Stimulated activated CD4-positive, alpha-beta T cell treated with anti-CD3 and anti-CD28 coated beads, Interleukin-1b, Interleukin-23, amount 100 ng/mL, for 4 hours (primary cell): ENCODE results near the gene SNX25.
"Not testable (repeated sequence)": the region's sequence is repeated elsewhere in the genome, so short reads cannot be mapped to it uniquely, and the experiment has no call there.

Source experiments
- DNase-seq, 2 donors: peaks; one replicate each; pipeline ENCODE4 v3.0.0-alpha.2; 2020; ENCODE audit warnings: low read depth in 2 of 2

The SNX25 gene

DNA sequence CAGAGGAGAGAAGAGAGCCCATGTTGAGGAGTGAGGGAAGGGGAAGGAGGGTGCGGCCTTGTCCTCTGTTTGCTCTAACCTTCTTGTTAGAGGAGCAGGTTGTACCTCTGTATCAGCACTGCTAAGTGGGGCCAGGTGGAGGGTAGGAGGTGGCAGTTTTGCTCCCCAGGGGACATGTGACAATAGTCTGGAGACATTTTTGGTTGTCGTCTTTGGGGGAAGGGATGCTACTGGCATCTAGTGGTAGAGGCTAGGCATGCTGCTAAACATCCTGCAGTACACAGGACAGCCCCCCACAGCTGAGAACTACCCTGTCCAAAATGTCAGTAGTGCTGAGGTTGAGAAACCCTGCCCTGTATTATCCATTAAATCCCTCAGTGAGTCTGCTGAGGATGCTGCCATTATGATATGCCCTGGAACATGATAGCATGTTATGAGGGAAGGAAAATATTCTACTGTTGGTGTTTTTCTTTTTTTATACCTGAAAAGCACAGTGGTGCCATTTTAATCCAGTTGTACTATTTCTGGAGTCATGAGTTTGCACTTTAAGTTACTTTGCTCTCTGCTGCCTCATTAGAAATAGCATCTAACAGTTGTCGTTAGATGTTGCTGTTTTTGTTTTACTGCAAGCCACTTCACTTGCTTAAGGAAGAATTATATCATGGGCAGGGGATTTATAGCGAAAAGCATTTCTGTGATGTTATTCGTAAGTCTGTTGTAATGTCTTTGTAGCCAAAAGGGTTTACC, 95.7 kb downstream of the SNX25 start:
- DNase-seq, result no peak

DNA sequence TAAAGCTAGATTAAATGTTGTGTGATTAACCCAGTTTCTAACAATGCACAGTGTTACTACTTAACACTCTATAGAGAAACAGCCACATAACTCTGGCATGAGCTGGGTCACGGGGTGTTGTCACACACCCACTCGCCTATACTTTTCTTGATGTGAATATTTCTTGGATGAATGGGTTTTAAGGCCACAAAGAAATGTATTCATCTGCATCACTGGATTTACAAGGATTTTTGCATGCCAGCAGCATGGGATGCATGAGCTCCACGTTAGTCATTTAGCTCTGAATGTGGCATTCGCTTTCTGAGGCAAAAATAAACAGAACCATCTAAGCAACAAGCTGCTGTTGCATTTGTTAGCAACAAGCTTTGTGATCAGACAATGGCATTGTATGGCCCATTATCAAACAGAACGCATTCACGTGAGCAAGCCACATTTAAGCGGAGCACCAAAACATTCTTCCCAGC, 96.6 kb downstream of the SNX25 start:
- DNase-seq, result no peak

DNA sequence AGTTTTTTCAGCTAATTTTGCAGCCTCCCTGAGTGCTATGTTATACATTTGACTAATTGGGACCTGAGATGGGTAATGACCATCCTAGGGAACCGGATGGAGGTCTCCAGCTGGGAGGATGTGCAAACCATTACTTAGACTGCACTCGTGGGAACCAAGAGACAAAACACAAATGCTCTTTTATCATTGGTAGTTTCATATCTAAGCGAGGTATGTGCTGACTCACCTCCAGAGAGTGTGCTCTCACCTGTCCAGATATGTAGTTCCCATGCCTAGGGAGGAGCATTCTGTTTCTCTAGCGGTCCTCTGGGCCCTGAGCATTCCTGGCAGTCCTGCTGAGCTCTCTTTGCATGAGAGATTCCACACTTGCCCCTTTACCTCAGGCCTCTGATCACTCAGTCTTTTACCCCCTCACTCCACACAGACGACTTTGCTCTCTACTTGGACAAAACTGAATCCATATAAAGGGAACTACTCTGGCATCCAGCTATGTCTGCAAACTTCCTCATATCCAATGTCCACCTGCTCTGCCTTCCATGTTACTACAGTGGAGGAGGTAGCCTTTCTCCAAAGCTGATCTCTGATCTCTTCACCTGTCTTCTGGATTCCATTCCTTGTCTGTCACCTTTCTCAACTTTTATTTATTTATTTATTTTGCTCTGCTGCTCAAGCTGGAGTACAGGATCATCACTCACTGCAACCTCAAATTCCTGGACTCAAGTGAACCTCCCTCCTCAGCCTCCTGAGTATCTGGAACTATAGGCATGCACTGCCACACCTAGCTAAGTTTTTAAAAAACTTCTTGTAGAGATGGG, 97.9 kb downstream of the SNX25 start:
- DNase-seq, result no peak

DNA sequence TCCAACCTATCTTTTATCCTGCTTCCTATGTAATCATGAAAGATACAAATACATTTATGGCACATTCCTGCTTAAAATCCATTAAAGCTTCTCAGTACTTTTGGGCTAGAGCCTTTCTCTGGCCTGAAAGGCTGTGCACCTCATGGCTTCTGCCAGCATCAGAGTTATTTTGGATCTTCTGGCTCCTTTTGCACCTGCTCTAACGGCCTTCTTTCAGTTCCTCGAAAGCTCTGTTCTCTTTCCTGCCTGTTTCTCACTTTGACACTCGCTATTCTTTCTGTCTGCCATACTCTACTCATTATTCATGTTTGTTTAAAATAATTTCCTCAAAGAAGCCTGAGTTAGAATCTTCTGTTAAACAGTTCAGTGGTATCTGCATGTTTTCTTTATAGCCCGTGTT, 100.4 kb downstream of the SNX25 start:
- DNase-seq, result no peak

DNA sequence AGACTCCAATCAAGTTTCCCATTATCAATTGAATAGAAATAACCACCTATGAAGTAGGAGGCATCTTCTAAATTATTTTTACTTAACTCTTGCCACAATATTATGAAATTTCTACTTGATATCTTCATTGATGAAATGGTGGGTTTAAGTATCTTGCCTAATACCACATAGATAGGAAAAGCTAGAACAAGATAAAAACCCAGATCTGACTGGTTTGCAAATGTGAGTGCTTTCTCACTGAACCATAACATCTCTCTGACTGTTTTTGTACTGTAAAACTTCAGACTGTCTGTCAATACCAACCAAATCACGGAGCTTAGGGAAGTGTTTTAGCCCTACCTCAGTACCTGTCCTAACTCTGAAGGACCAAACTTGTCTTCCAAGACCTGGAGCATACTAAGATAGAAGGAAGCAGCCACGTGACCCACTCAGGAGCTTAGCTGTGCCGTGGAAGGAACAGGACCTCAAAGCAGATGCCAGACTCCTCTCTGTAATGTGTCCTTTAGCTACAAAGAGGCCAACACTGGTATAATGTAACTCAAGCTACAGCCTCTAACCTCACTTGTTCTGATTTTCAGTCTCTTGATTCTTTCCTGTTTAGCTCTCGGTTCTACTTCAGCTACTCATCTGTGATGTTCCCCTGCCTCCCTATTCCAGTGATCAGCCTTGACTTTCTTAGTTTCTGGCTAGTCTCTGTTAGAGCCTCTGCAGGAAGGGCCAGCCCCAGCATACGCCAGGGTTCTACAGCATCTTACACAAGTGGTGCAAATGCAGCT, 101.9 kb downstream of the SNX25 start:
- no peak for DNase-seq

DNA sequence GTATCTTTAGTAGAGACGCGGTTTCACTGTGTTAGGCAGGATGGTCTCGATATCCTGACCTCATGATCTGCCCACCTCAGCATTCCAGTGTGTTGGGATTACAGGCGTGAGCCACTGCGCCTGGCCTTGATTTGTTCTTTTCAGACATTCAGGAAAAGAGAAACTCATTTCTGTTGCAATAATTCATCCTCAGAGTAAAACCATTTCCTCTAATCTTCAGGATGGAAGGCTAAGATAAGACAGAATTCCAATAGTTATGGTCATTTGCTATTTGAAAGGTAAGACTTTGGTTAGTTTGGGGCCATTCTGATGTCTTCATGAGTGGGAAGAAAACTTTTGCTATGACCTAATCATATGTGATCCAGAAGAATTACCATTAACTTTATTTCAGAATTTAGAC, 103.3 kb downstream of the SNX25 start:
- DNase-seq, result no peak

DNA sequence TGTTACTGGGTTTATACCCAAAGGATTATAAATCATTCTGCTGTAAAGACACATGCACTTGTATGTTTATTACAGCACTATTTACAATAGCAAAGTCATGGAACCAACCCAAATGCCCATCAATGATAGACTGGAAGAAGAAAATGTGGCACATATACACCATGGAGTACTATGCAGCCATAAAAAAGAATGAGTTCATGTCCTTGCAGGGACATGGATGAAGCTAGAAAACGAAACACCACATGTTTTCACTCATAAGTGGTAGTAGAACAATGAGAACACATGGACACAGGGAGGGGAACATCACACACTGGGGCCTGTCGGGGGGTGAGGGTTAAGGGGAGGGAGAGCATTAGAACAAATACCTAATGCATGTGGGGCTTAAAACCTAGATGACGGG, 108.1 kb downstream of the SNX25 start:
- not testable (repeated sequence) for DNase-seq

DNA sequence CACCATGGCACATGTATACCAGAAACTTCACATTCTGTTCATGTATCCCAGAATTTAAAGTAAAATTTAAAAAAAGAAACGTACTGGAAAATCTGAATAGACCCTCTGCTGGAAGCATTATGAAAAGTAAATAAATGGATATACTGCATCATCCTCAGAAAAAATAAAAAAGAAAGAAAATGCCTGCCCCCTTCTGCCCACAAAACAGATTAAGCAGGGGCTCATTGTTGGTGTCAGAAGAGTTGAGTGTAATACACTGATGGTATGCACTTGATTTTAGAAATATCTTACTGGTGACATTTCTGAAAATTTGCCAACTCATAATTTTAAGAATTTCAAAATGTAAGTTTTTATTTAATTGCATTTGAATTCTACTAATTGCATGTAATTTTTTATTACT, 108.5 kb downstream of the SNX25 start:
- no peak for DNase-seq

DNA sequence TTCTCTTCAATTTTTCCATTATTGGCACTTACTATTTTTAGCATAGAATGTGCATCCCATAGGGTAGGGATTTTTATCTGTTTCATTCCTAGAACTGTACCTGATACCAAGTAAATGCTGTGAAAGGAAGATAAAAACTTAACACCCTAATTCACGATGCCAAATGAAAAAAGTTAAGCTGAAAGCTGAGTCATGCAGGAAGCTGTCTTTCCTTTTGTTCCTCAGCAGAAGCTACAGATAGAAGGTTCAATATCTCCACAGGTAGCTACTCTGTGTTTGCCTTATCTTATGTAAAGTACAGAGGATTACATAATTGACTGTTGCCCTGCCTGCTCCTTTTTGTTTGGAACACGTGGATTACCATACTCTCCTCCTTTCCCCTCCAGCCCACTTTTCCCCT, 109.3 kb downstream of the SNX25 start:
- DNase-seq, result no peak

DNA sequence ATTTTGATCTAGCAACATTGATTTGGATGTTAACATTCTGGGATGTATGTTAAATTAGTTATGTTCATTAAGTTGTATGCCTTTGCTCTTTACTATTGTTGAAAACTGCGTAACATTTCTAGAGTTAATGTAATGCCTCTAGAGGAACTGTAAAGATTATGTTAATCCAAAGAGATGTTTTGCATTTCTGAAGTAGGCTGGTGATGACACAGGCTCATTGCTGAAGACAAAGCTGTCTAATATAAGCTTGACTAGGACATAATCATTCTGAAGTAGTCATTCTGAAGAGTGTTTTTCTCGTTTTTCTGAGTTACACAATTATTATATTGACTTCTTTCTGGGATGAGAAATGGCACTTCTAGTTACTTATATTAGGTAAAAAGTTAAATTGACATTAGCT, 113.4 kb downstream of the SNX25 start:
- no peak for DNase-seq

DNA sequence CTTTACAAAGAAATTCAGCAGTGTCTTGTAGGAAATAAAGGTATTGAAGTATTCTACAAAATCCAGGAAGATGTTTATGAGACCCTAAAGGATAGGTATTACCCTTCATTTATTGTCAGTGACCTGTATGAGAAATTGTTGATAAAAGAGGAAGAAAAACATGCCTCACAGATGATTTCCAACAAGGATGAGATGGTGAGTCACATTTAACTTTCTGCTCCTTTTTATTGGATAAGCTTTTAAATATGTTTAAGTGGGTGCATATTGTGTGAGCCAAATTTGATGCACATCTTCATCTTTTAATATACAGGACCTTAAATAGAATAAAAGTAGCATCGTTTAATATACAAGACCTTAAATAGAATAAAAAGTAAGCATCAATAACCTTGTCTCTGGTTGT, 114.2 kb downstream of the SNX25 start:
- no peak for DNase-seq

DNA sequence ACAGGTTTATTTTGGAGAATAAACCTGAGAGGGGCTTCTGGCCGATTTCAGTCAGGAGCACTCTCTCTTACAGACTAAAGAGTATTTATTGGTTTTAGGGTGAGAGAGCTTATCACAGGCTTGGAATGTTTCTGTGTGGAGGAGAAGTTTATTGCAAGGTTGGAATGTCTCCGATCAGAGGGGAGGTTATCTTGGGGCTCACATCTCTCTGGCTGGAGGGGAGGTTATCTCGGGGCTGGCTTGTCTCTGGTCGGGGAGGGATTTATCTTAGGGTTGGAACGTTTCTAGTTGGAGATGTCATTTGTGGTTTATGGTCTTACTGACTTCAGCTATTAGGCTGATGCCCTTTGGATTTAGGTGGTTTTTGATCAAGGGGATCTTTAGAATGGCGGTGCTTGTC, 115.0 kb downstream of the SNX25 start:
- DNase-seq, result not testable (repeated sequence)

DNA sequence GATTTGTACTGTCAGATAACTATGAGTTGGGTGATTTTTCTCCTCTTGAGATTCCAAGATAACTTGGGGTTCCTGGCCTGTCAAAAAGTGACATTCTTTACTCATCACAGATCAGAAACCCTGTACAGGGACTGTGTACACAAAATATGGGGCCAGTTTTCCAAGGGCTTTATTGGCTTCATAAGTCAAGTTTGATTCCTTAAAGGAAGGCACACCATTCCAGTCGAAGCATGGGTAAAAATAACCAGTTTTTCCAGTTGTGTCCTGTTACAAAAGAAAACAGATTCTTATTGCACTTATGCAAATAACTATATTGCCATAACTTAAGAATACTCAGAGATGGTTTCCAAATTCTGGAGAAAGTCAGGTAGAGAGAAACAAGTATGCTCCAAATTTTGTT, 116.3 kb downstream of the SNX25 start:
- DNase-seq, result not testable (repeated sequence)

DNA sequence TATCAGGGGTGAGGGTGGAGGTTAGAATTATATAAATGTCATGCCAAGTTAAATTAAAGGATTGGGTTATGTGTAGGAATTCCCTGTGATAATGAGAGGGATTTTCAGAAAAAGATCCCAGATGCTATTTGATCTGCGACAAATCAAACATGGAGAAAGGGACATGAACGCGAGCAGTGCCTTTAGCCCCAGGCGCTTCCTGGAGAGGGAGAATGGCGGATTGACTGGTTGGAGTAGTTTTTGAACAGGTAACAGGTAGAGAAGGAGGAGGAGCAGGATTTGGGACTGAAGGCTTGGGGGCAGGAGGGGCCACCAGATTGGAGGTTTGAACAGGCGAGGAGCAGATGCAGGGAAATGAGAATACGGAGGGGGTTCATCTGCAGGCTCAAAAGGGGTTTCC, 119.2 kb downstream of the SNX25 start:
- DNase-seq, result no peak

DNA sequence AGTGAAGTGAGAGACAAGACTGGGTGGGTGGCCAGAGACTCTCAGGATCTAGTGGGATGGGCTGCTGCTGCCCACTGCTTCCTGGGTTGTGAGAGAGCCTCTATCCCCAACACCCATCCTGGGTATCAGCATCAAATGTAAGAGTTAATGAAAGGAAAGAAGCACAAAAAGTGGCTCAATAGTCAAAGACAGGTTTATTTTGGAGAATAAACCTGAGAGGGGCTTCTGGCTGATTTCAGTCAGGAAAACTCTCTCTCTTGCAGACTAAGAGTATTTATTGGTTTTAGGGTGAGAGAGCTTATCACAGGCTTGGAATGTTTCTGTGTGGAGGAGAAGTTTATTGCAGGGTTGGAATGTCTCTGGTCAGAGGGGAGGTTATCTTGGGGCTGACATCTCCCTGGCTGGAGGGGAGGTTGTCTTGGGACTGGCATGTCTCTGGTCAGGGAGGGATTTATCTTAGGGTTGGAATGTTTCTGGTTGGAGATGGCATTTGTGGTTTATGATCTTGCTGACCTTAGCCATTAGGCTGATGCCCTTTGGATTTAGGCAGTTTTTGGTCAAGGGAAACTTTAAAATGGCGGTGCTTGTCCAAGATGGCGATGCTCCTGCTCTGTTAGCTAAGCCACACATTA, 120.6 kb downstream of the SNX25 start:
- not testable (repeated sequence) for DNase-seq

DNA sequence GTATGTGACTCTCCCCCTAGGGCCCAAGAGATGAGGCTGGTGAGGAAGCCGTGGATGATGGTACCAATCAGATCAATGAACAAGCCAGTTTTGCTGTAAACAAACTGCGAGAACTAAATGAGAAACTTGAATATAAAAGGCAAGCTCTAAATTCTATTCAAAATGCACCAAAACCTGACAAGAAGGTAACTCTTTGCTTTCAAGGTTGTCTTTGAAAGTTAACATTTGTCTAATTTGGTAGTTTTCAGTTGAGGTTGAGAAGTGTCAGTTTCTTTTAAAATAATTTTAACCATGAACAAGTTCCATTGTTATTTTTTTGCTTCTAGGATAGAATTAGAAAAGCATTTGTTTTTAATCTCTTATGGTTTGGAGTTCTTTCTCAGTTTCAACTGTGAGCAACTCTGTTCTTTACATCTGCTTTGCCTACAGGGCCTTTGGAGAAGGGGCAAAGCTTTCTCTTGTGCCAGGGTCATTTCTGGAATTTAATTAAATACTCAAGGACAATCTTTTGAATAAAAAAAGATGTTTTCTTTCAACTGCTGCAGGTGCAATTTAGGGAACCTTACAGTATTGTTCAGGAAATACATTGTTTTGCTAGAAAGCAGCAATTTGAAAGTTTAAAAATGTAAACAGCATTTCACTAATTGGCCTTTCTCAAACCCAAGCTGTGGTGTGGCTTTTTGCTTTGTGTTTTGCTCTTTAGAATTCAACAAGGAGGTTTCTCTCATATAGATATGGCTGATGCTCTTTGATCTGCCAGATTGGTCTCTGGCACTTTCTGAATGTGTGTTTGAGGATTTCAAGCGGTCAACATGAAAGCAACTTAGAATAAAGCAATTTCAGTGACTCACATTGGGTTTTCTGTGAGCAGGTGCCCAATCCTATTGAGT, 123.4 kb downstream of the SNX25 start:
- no peak for DNase-seq

DNA sequence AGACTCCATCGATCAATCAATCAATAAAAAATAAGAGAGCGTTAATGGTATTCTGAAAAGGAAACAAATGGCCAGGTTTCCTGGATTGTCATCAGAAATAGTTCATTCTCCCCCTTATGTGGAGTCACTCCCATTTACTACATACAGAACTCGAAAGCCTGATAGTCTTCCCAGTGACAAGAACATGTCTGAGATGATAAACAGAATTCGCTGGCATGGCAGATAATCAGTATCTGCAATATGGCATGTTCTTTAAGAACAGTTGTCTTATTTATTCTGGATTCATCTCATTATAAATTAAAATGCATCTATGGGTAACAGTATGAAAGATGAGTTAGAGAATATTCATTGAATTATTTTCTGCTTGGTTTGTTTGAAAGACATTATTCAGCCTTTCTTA, 124.9 kb downstream of the SNX25 start:
- DNase-seq, result no peak

DNA sequence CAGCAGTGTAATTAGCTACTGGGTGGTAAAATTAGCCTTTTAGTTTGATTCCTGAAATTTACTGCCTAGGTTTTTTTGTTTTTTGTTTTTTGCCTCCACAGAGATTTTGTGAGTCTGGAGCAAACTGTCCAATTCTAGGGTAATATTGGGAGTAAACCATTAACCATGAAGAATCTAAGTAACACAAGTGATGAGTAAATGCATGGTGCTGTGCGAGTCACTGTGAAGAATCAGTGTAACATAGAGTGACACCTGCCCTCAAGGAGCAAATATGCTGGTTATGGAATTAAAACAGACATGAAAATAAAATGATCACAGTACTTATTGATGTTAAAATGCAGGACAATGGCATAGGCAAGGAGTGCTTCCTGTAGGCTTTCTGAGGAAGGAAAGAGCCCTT, 126.2 kb downstream of the SNX25 start:
- DNase-seq, result no peak

DNA sequence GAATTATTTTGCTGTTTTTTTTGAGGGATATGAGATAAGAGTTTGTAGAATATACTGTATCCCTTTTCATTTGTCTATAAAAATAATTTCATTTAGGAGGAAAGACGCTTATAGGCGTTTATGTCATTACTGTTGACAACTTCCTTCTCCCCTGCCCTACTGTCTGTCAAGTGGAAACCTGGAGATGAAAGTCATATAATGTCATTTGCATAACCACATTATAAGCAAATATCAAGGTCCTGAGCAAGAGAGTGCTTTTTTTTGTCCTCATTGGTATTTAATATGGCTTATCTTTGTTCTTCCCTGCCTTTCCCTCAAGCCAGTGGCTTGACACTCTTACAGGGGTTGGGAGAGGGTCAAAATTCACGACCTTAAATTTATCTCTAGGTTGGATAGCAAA, 130.5 kb downstream of the SNX25 start:
- no peak for DNase-seq

DNA sequence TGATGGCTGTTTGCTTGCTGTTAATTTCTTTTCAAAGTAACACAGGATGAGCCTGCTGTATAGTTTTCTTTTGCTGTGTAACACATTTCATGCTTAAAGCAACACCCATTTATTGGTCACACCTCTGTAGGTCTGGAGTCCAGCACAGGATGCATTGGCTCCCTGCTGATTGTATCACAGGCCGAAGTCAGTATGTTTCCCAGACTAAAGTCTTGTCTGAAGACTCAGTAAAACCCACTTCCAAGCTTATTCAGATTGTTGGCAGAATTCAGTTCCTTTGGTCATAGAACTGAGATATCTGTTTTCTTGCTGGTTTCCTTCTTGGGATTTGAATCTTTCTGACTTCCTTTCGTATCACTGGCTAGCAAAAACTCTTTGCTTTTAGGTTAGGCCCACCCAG, 132.0 kb downstream of the SNX25 start:
- DNase-seq, result no peak

DNA sequence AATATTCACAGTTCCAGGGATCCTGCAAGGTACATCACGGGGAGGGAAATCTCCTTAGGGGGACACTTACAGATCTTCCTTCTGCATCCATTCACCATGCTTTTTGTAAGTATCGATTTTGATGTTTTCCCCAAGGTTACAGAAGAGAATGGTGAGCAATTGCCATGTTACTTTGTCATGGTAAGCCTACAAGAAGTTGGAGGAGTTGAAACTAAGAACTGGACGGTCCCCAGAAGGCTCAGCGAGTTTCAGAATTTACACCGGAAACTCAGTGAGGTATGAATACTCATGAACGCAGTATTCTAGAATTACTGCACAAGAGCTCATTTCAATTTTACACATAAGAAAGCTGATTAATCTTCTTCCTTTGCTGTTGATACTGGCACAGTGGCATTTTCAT, 132.4 kb downstream of the SNX25 start:
- DNase-seq, result no peak
